Aorta (tissue), 5 donors: ENCODE results near the gene EIPR1. TPM values are rescaled to one million over a fixed set of nuclear protein-coding genes. Genes with fewer than 3 reads are reported as not detected.
"Not testable (repeated sequence)": the region's sequence is repeated elsewhere in the genome, so short reads cannot be mapped to it uniquely, and the experiment has no call there.

Source experiments
- ATAC-seq: fragments of 200-7000 bp; cut with Tn5 transposase; one replicate; pipeline ENCODE4 v1.9.1; 2022; ENCODE audit warnings: moderate library complexity; ENCODE audit not compliant: low FRiP score
- DNase-seq, 2 donors: peaks; one replicate each; pipeline ENCODE4 v3.0.0-alpha.2; 2020
- H3K27ac ChIP-seq, 2 donors: one replicate each; pipeline ENCODE4 v1.5.1; 2013; ENCODE audit warnings: low read length in 2 of 2, mild to moderate bottlenecking in 2 of 2, moderate library complexity in 2 of 2, control low read depth in 1 of 2, inconsistent platforms in 1 of 2, low read depth in 1 of 2
- H3K27me3 ChIP-seq, 2 donors: one replicate each; pipeline ENCODE4 v1.6.1; 2013; ENCODE audit warnings: control low read depth in 1 of 2, low read length in 1 of 2, mild to moderate bottlenecking in 1 of 2, moderate library complexity in 1 of 2; ENCODE audit not compliant: insufficient read depth in 2 of 2, control insufficient read depth in 1 of 2
- H3K36me3 ChIP-seq, 2 donors: one replicate each; pipeline ENCODE4 v1.6.1; 2013; ENCODE audit warnings: control low read depth in 1 of 2, low read length in 1 of 2, mild to moderate bottlenecking in 1 of 2; ENCODE audit not compliant: insufficient read depth in 2 of 2, control insufficient read depth in 1 of 2
- H3K4me1 ChIP-seq, 2 donors: one replicate each; pipeline ENCODE4 v1.6.1; 2013; ENCODE audit warnings: low read length in 2 of 2, control low read depth in 1 of 2, mild to moderate bottlenecking in 1 of 2, moderate library complexity in 1 of 2; ENCODE audit not compliant: insufficient read depth in 2 of 2, control insufficient read depth in 1 of 2
- H3K4me3 ChIP-seq, 2 donors: one replicate each; pipeline ENCODE4 v1.5.1; 2013; ENCODE audit warnings: low read length in 2 of 2, control low read depth in 1 of 2, mild to moderate bottlenecking in 1 of 2
- H3K9me3 ChIP-seq: one replicate; pipeline ENCODE4 v1.6.1; 2013; ENCODE audit warnings: mild to moderate bottlenecking, low read length; ENCODE audit not compliant: control insufficient read depth
- WGBS, 2 donors: extraction: QIAGEN DNeasy Blood & Tissue Kit; methylation state at CpG; one replicate each; pipeline ENCODE4 v1.1.7; 2013; 5-methylcytosine and 5-hydroxymethylcytosine counted together
- intact Hi-C, 2 donors: fragments of 100-400 bp; cut with DNase I; formaldehyde crosslinking; loops; one replicate each; pipeline versions ENCODE4 v1.14.2 to v1.15.0; 2022
- polyA plus RNA-seq, 2 donors: library from polyadenylated mRNA; stranded (reverse); fragments of 200-250 nt; gene quantifications; one replicate each; pipeline ENCODE4 v1.2.3, GENCODE V29; 2013
- total RNA-seq, 2 donors: library from RNA; stranded (reverse); fragmentation: NEBNext Ultra II Directional; extraction: Animal tissue kit (Norgen Biotek cat#: 25700); gene quantifications; one replicate each; pipeline ENCODE4 v1.2.1, GENCODE V29; 2021
- donor health status: healthy with polysubstance abuse.
- donor health status: Bipolar disorder and iron deficiency.
- donor health status: DM: no; HTN: no; CAD: no.
- donor health status: DM: no; HTN: no; CAD: no.
- donor health status: DM: yes; HTN: yes; CAD: no.

EIPR1 gene
- total and polyA plus RNA-seq, 4 donors, result 9.7 to 13.7 (median 10.0) TPM

GRCh38 chr2:3289526-3289925 is 88.1 kb downstream of the EIPR1 start:
- no peaks in the 10 kb centered on the region for H3K9me3 ChIP-seq
- no peaks in the 10 kb centered on the region for H3K27me3 ChIP-seq
- H3K27ac ChIP-seq, result no peak overlapping the region
- ATAC-seq (no peak), DNase-seq (no peak)
- intact Hi-C loops, result no loop called here
- H3K4me1 ChIP-seq, result no peaks in the 10 kb centered on the region
- H3K4me3 ChIP-seq, result no peak overlapping the region
- no peaks in the 10 kb centered on the region for H3K36me3 ChIP-seq
- 95 to 97% methylated on average over 15 of the region's 15 CpGs for WGBS, 2 donors

- ATAC-seq, result no peak
- DNase-seq, result no peak
- WGBS, 2 donors, result 92 to 94% methylated on average over 9 of the region's 9 CpGs
- intact Hi-C loops, result no loop called here
- no peak overlapping the region for H3K4me3 ChIP-seq
- no peaks in the 10 kb centered on the region for H3K4me1 ChIP-seq
- H3K36me3 ChIP-seq, result no peaks in the 10 kb centered on the region
- no peaks in the 10 kb centered on the region for H3K27me3 ChIP-seq
- H3K27ac ChIP-seq, result no peak overlapping the region
- no peaks in the 10 kb centered on the region for H3K9me3 ChIP-seq
Measured at GRCh38 chr2:3289171-3289515, 88.5 kb downstream of the EIPR1 start.

DNA sequence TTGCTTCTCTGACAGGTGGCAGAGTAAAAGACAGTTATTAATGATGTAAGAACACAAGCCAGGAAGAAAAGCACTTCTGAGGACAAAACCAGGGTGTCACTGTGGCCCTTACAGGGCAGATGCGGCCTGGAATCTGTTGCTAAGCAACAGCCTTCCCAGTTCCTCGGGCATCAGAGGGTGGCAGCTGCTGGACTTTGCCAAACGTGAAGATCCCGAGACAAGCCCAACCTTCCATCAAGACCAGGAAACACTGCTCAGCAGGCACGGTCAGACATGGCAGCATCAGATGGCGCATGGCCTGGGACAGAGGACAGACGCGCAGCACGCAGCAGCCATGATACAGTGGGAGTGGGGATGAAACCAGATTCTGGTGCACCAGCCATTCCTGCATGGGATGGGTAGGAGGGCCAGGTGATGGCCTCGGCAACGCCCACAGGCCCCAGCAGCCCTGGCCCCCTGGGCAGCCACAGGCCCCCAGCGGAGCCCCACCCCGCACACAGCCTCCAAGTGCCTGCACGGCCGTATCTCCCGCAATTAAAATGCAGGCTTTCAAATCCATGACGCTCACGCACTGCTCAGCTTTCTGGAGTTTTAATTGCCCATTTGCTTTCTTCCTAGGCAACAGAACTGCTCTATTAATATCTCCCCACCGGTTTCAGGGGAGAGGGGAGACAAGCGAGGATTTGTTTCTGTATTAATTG is 89.0 kb downstream of the EIPR1 start:
- ATAC-seq (no peak), DNase-seq (no peak)
- Histone ChIP-seq H3K27ac (no peak overlapping the region), H3K9me3 (no peaks in the 10 kb centered on the region), H3K4me1 (no peaks in the 10 kb centered on the region), H3K4me3 (no peak overlapping the region), H3K27me3 (no peaks in the 10 kb centered on the region), H3K36me3 (no peaks in the 10 kb centered on the region)
- 89 to 91% methylated on average over 20 of the region's 20 CpGs for WGBS, 2 donors
- intact Hi-C loops, result no loop called here

DNA sequence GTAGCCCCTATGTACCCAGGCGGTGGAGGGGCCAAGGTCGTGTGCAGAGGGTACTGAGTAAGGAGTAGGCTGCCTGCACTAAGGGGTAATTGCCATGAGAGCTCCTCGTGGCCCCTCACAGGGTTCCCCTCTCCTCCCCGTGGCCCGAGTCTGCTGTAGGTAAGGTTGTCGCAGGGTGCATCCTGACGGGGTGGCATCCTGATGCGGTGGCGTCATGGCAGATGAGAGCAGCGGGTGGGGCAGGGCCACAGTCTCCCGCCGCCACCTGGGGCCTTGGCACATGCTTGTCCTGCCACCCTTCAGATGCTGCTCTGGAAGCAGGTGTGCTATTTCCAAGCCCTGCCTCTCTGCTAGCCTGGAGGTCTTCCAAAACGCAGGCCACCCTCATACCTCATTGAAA is 89.7 kb downstream of the EIPR1 start:
- Histone ChIP-seq H3K9me3 (no peaks in the 10 kb centered on the region), H3K36me3 (no peaks in the 10 kb centered on the region), H3K27me3 (no peaks in the 10 kb centered on the region), H3K4me1 (no peaks in the 10 kb centered on the region), H3K27ac (no peak overlapping the region), H3K4me3 (no peak overlapping the region)
- no peak for DNase-seq
- intact Hi-C loops, result no loop called here
- no peak for ATAC-seq
- 90 to 98% methylated on average over 13 of the region's 13 CpGs for WGBS, 2 donors

- H3K4me3 ChIP-seq, H3K4me1 ChIP-seq, H3K9me3 ChIP-seq, H3K27me3 ChIP-seq, H3K36me3 ChIP-seq, ATAC-seq, DNase-seq, intact Hi-C loops, H3K27ac ChIP-seq: not testable (repeated sequence)
- 74 to 86% methylated on average over 9 to 17 of the region's 17 CpGs for WGBS, 2 donors
Measured at GRCh38 chr2:3286646-3287036, 91.0 kb downstream of the EIPR1 start.

- no peak overlapping the region for H3K27ac ChIP-seq
- H3K4me1 ChIP-seq, result no peaks in the 10 kb centered on the region
- H3K9me3 ChIP-seq, result no peaks in the 10 kb centered on the region
- intact Hi-C loops, result no loop called here
- DNase-seq (no peak), ATAC-seq (no peak)
- 89 to 94% methylated on average over 21 of the region's 21 CpGs for WGBS, 2 donors
- H3K27me3 ChIP-seq, result no peaks in the 10 kb centered on the region
- H3K4me3 ChIP-seq, result no peak overlapping the region
- no peaks in the 10 kb centered on the region for H3K36me3 ChIP-seq
Measured at GRCh38 chr2:3285901-3286645, 91.5 kb downstream of the EIPR1 start.

- Histone ChIP-seq H3K27me3 (no peaks in the 10 kb centered on the region), H3K4me3 (no peak overlapping the region), H3K9me3 (no peaks in the 10 kb centered on the region), H3K36me3 (no peaks in the 10 kb centered on the region), H3K4me1 (no peaks in the 10 kb centered on the region), H3K27ac (no peak overlapping the region)
- intact Hi-C loops, result no loop called here
- no peak for ATAC-seq
- no peak for DNase-seq
- WGBS, 2 donors, result 89 to 92% methylated on average over 24 of the region's 24 CpGs
Measured at GRCh38 chr2:3284657-3285630, 92.7 kb downstream of the EIPR1 start.

GRCh38 chr2:3283876-3284656 is 93.6 kb downstream of the EIPR1 start:
- H3K27me3 ChIP-seq, ATAC-seq, H3K4me1 ChIP-seq, H3K27ac ChIP-seq, H3K9me3 ChIP-seq, H3K4me3 ChIP-seq, DNase-seq, intact Hi-C loops, H3K36me3 ChIP-seq: not testable (repeated sequence)
- WGBS, 2 donors, result 98 to 99% methylated on average over 22 to 38 of the region's 38 CpGs
